NOMO-1 treated with DMSO at 0.1 percent for 48 hours (cell line): ENCODE measurements around the gene ANKRD33B.

Experiments
- DNase-seq: peaks from one replicate; lab custom pipeline; 2025; ENCODE audit not compliant: unreplicated experiment; lab: John Stamatoyannopoulos, UW

Gene ANKRD33B

GRCh38 chr5:10689391-10690081, 125.7 kb downstream of the ANKRD33B start:
- peak; percentile 57 for DNase-seq

GRCh38 chr5:10690460-10691440, 126.9 kb downstream of the ANKRD33B start:
- no peak for DNase-seq

GRCh38 chr5:10691826-10692785, 128.2 kb downstream of the ANKRD33B start:
- no peak for DNase-seq

GRCh38 chr5:10695055-10695649, 131.3 kb downstream of the ANKRD33B start:
- DNase-seq = peak; percentile 39

GRCh38 chr5:10695759-10696543, 132.1 kb downstream of the ANKRD33B start:
- DNase-seq = no peak

GRCh38 chr5:10699281-10699874, 135.5 kb downstream of the ANKRD33B start:
- DNase-seq = no peak

- no peak for DNase-seq
These were observed 136.1 kb downstream of the ANKRD33B start for GRCh38 chr5:10699987-10700386.

- DNase-seq = no peak
These were observed 136.6 kb downstream of the ANKRD33B start for GRCh38 chr5:10700516-10700915.

- DNase-seq = peak; percentile 42
These were observed 137.7 kb downstream of the ANKRD33B start for GRCh38 chr5:10701567-10702039.

- DNase-seq = no peak
These were observed 138.3 kb downstream of the ANKRD33B start for GRCh38 chr5:10702040-10702629.

GRCh38 chr5:10702911-10703491, 139.1 kb downstream of the ANKRD33B start:
- no peak for DNase-seq

- DNase-seq = no peak
These were observed 139.8 kb downstream of the ANKRD33B start for GRCh38 chr5:10703676-10704075.

GRCh38 chr5:10704949-10705621, 141.2 kb downstream of the ANKRD33B start:
- peak; percentile 96 for DNase-seq

- no peak for DNase-seq
These were observed 141.9 kb downstream of the ANKRD33B start for GRCh38 chr5:10705747-10706146.

- no peak for DNase-seq
These were observed 142.5 kb downstream of the ANKRD33B start for GRCh38 chr5:10706326-10706725.
